A673 (cell line): Measurements from ENCODE around the gene NYNRIN. TPM values are rescaled to one million over a fixed set of nuclear protein-coding genes. Genes with fewer than 3 reads are reported as not detected.

Source experiments
- BruUV-seq: library from RNA; stranded (reverse); fragments of 400-500 nt; replicated peaks from 2 replicates; lab custom pipeline; 2021; lab: Mats Ljungman, UMichigan
- CTCF ChIA-PET: fragments of 300-600 bp; sonication (Branson Sonifier 250); formaldehyde crosslinking; loops from one replicate; lab custom pipeline; 2022; ENCODE audit warnings: antibody characterized with exemption; lab: Charles Lee
- POLR2A ChIA-PET: fragments of 300-600 bp; sonication (Branson Sonifier 250); formaldehyde crosslinking; loops from one replicate; lab custom pipeline; 2022; ENCODE audit warnings: antibody characterized with exemption; ENCODE audit not compliant: low non-redundant PET; lab: Charles Lee
- DNase-seq: peaks from one replicate; pipeline ENCODE4 v3.0.0-alpha.2; 2015; ENCODE audit warnings: low spot score
- H3K27ac ChIP-seq: fragments of 200-600 bp; sonication (generic); 2 replicates; pipeline ENCODE4 v1.5.1; 2016; ENCODE audit warnings: mixed run types, low read depth, mild to moderate bottlenecking, mixed read lengths, antibody characterized with exemption, low read length; ENCODE audit not compliant: poor library complexity, severe bottlenecking
- H3K27me3 ChIP-seq: fragments of 200-600 bp; sonication (generic); replicated peaks from 2 replicates; pipeline ENCODE4 v1.6.1; 2017; ENCODE audit warnings: mixed run types, low read depth, mild to moderate bottlenecking, mixed read lengths, antibody characterized with exemption, low read length; ENCODE audit not compliant: insufficient read depth, poor library complexity
- H3K36me3 ChIP-seq: fragments of 200-600 bp; sonication (generic); 2 replicates; pipeline ENCODE4 v1.6.1; 2016; ENCODE audit warnings: mixed run types, mild to moderate bottlenecking, mixed read lengths, antibody characterized with exemption, low read length; ENCODE audit not compliant: insufficient read depth, poor library complexity, severe bottlenecking
- H3K4me1 ChIP-seq: fragments of 200-600 bp; sonication (generic); 2 replicates; pipeline ENCODE4 v1.6.1; 2017; ENCODE audit warnings: mixed run types, mild to moderate bottlenecking, mixed read lengths, antibody characterized with exemption, low read length; ENCODE audit not compliant: insufficient read depth, poor library complexity, severe bottlenecking
- H3K4me3 ChIP-seq: fragments of 200-600 bp; sonication (generic); 2 replicates; pipeline ENCODE4 v1.5.1; 2016; ENCODE audit warnings: low read depth, mixed run types, mild to moderate bottlenecking, mixed read lengths, low read length; ENCODE audit not compliant: poor library complexity, severe bottlenecking
- H3K9me3 ChIP-seq: fragments of 200-600 bp; sonication (generic); 2 replicates; pipeline ENCODE4 v1.6.1; 2016; ENCODE audit warnings: mixed run types, low read depth, mild to moderate bottlenecking, mixed read lengths, antibody characterized with exemption, low read length; ENCODE audit not compliant: poor library complexity, severe bottlenecking
- CTCF ChIP-seq: fragments of 300-800, 200-600 bp; sonication (generic); conservative IDR thresholded peaks from 2 replicates; pipeline ENCODE4 v1.5.1; 2017; ENCODE audit warnings: low read depth, mild to moderate bottlenecking, antibody characterized with exemption, low read length, moderate library complexity, mixed read lengths
- EZH2 ChIP-seq: fragments of 200-600 bp; sonication (generic); IDR thresholded peaks from 2 replicates; pipeline ENCODE4 v1.6.1; 2017; ENCODE audit warnings: borderline replicate concordance, low read depth, mild to moderate bottlenecking, mixed read lengths, antibody characterized with exemption, low read length; ENCODE audit not compliant: poor library complexity, severe bottlenecking
- intact Hi-C: fragments of 100-400 bp; cut with micrococcal nuclease; formaldehyde crosslinking; loops from one replicate; pipeline ENCODE4 v1.10.0; 2022; ENCODE audit not compliant: unreplicated experiment
- total RNA-seq: library from RNA; stranded (reverse); gene quantifications from 2 replicates; pipeline ENCODE4 v1.2.3, GENCODE V29; 2021

Gene NYNRIN
- total RNA-seq, 1 experiment from 2014 or later: 8.6 TPM

GRCh38 chr14:24367514-24368211, 31.1 kb upstream of the NYNRIN start, which contains the start of gene NFATC4:
Gene NFATC4 (plus strand): TSS chr14:24368184. CDS start chr14:24368341, 157 bp downstream.
- H3K4me3 ChIP-seq: peak within 1 kb of the TSS; percentile 95
- DNase-seq: peak; percentile 94
- ChIA-PET POLR2A (no interaction called here), CTCF (no interaction called here)
- intact Hi-C loops: loop anchor here (1.0 to 5.0 kb wide), 3 partner anchors 31 to 45 kb away; no protein-coding TSS in a partner anchor
- H3K9me3 ChIP-seq: no peaks in the 10 kb centered on the region
- no peaks in the 10 kb centered on the region for H3K27me3 ChIP-seq
- peaks cover 5% of the 10 kb centered on the region for H3K36me3 ChIP-seq
- H3K27ac ChIP-seq: peak within 1 kb of the TSS; percentile 91
- no peak for TF ChIP-seq CTCF
- TF ChIP-seq EZH2: no peak
- peaks cover 12% of the 10 kb centered on the region for H3K4me1 ChIP-seq
- no TSS peak for BruUV-seq

GRCh38 chr14:24368212-24368561, 30.6 kb upstream of the NYNRIN start:
- ChIA-PET POLR2A (no interaction called here), CTCF (no interaction called here)
- H3K9me3 ChIP-seq: no peaks in the 10 kb centered on the region
- no peaks in the 10 kb centered on the region for H3K27me3 ChIP-seq
- peaks cover 10% of the 10 kb centered on the region for H3K36me3 ChIP-seq
- DNase-seq: no peak
- peaks cover 12% of the 10 kb centered on the region for H3K4me1 ChIP-seq
- TF ChIP-seq EZH2 (no peak), CTCF (no peak)
- intact Hi-C loops: loop anchor here (5.0 kb wide), 1 partner anchor 44 kb away; no protein-coding TSS in a partner anchor
- peak overlapping the region; percentile 88 for H3K27ac ChIP-seq
- H3K4me3 ChIP-seq: peak overlapping the region; percentile 95
- BruUV-seq: no TSS peak

- CTCF ChIA-PET: no interaction called here
- intact Hi-C loops: loop anchor here (5.0 kb wide), 1 partner anchor 44 kb away; no protein-coding TSS in a partner anchor
- no TSS peak for BruUV-seq
Observed at GRCh38 chr14:24368562-24369252, 30.1 kb upstream of the NYNRIN start.

More at GRCh38 chr14:24368562-24369252, 30.1 kb upstream of the NYNRIN start:
- POLR2A ChIA-PET: no interaction called here
- Histone ChIP-seq H3K27ac (peak overlapping the region; percentile 88), H3K27me3 (no peaks in the 10 kb centered on the region), H3K9me3 (no peaks in the 10 kb centered on the region), H3K4me1 (peaks cover 12% of the 10 kb centered on the region), H3K4me3 (peak overlapping the region; percentile 95), H3K36me3 (peaks cover 13% of the 10 kb centered on the region)
- TF ChIP-seq CTCF (no peak), EZH2 (no peak)
- peak; percentile 69 for DNase-seq
